Suppressor macrophage (primary cell): ENCODE data around the gene BACH2.

Source experiments
- DNase-seq, 4 experiments: peaks; one replicate each; pipeline ENCODE4 v3.0.0-alpha.2; 2020 to 2022

The BACH2 gene

GRCh38 chr6:90277302-90278011, 19.2 kb downstream of the BACH2 start:
- no peak for DNase-seq

- DNase-seq: no peak
Measured at GRCh38 chr6:90274451-90275030, 22.1 kb downstream of the BACH2 start.

- no peak for DNase-seq
Measured at GRCh38 chr6:90273863-90274262, 22.8 kb downstream of the BACH2 start.

- DNase-seq: no peak
Measured at GRCh38 chr6:90272895-90273294, 23.7 kb downstream of the BACH2 start.

- DNase-seq: no peak
Measured at GRCh38 chr6:90271831-90272230, 24.8 kb downstream of the BACH2 start.

- no peak for DNase-seq
Measured at GRCh38 chr6:90269334-90269733, 27.3 kb downstream of the BACH2 start.

- DNase-seq: no peak
Measured at GRCh38 chr6:90268178-90268577, 28.5 kb downstream of the BACH2 start.

- no peak for DNase-seq
Measured at GRCh38 chr6:90266905-90267621, 29.6 kb downstream of the BACH2 start.

- no peak for DNase-seq
Measured at GRCh38 chr6:90264561-90264960, 32.1 kb downstream of the BACH2 start.

GRCh38 chr6:90263633-90264032, 33.0 kb downstream of the BACH2 start:
- DNase-seq: no peak

GRCh38 chr6:90261801-90262200, 34.8 kb downstream of the BACH2 start:
- no peak for DNase-seq

GRCh38 chr6:90257486-90257738, 39.2 kb downstream of the BACH2 start:
- DNase-seq: no peak

GRCh38 chr6:90256698-90257485, 39.8 kb downstream of the BACH2 start:
- DNase-seq: no peak

GRCh38 chr6:90253631-90254030, 43.0 kb downstream of the BACH2 start:
- DNase-seq: no peak

- DNase-seq: no peak
Measured at GRCh38 chr6:90251295-90251992, 45.2 kb downstream of the BACH2 start.

GRCh38 chr6:90250405-90250804, 46.2 kb downstream of the BACH2 start:
- DNase-seq: no peak

- DNase-seq: no peak
Measured at GRCh38 chr6:90249458-90249857, 47.2 kb downstream of the BACH2 start.

- DNase-seq: no peak
Measured at GRCh38 chr6:90249034-90249433, 47.6 kb downstream of the BACH2 start.

- no peak for DNase-seq
Measured at GRCh38 chr6:90247262-90247661, 49.4 kb downstream of the BACH2 start.

GRCh38 chr6:90241229-90241880, 55.3 kb downstream of the BACH2 start:
- DNase-seq: peak; percentile 15 to 62 (median 32)

- no peak for DNase-seq
Measured at GRCh38 chr6:90238496-90239266, 58.0 kb downstream of the BACH2 start.
